ENCODE data around the gene TMEM126A.

DNA sequence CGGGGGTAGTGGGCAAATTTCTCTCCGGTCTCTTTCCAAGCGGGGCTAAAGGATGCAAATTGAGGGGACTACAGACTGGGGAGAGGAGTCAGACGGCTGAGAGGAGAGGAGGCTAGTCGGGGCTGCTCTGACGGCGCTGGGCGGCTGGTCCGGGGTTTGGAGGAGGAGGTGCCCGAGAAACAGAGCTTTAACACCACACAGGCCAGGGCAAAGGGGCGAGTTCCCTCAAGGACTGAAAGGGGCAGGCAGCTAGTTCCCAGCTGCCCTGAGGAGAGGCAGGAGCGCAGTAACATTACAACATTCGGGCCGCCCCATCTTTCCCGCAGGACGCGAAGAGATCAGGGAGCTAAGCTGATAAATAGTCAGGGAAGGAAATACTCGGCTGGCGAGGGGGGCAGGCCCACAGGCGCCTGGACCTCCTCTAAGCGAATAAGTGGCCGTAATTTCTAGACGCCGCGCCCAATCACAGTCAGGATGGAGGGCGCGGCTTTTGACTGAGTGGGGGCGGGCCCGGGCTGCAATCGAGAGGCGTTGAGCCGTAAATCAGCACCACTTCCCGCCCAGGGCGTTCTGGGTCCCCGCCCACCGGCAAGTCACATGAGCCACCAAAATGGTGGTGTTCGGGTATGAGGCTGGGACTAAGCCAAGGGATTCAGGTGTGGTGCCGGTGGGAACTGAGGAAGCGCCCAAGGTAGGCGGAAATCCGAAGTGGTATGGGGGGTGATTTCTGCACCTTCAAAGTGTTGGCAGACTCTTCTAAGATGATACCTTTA, 19.6 kb upstream of the TMEM126A start, which contains the start of gene TMEM126B:
- TF ChIP-seq, protein P1, sequence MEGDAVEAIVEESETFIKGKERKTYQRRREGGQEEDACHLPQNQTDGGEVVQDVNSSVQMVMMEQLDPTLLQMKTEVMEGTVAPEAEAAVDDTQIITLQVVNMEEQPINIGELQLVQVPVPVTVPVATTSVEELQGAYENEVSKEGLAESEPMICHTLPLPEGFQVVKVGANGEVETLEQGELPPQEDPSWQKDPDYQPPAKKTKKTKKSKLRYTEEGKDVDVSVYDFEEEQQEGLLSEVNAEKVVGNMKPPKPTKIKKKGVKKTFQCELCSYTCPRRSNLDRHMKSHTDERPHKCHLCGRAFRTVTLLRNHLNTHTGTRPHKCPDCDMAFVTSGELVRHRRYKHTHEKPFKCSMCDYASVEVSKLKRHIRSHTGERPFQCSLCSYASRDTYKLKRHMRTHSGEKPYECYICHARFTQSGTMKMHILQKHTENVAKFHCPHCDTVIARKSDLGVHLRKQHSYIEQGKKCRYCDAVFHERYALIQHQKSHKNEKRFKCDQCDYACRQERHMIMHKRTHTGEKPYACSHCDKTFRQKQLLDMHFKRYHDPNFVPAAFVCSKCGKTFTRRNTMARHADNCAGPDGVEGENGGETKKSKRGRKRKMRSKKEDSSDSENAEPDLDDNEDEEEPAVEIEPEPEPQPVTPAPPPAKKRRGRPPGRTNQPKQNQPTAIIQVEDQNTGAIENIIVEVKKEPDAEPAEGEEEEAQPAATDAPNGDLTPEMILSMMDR (IDR thresholded peaks at IDR 0.05): no peak
- TF ChIP-seq POLR2A (IDR thresholded peaks at IDR 0.05): peak; percentile 90 to 93

Data from uterus (tissue), 2 donors.